ENCODE measurements around the gene CRYBA2.
A peak's percentile ranks its signal among the peaks of the same experiment; 100 is the strongest.

Gene CRYBA2

GRCh38 chr2:219035942-219036341, 42.7 kb upstream of the CRYBA2 start:
- no peak for DNase-seq (ENCODE audit: low read depth)
- H3K4me3 ChIP-seq (ENCODE audit: low read depth, low read length): no peak overlapping the region
- no peak for TF ChIP-seq CTCF (IDR thresholded peaks at IDR 0.05; ENCODE audit: low read depth, low read length, missing control alignments)

- no peak for DNase-seq (ENCODE audit: low read depth)
- H3K4me3 ChIP-seq (ENCODE audit: low read depth, low read length): no peak overlapping the region
- TF ChIP-seq CTCF (IDR thresholded peaks at IDR 0.05; ENCODE audit: low read depth, low read length, missing control alignments): no peak
Measured at GRCh38 chr2:219034823-219035222, 41.6 kb upstream of the CRYBA2 start.

- DNase-seq (ENCODE audit: low read depth): no peak
- H3K4me3 ChIP-seq (ENCODE audit: low read depth, low read length): no peak overlapping the region
- TF ChIP-seq CTCF (IDR thresholded peaks at IDR 0.05; ENCODE audit: low read depth, low read length, missing control alignments): no peak
Measured at GRCh38 chr2:219032051-219032745, 39.0 kb upstream of the CRYBA2 start.

- DNase-seq (ENCODE audit: low read depth): no peak
- no peak overlapping the region for H3K4me3 ChIP-seq (ENCODE audit: low read depth, low read length)
- TF ChIP-seq CTCF (IDR thresholded peaks at IDR 0.05; ENCODE audit: low read depth, low read length, missing control alignments): no peak
Measured at GRCh38 chr2:219031005-219031738, 38.0 kb upstream of the CRYBA2 start.

- TF ChIP-seq CTCF (IDR thresholded peaks at IDR 0.05; ENCODE audit: low read depth, low read length, missing control alignments): no peak
- H3K4me3 ChIP-seq (ENCODE audit: low read depth, low read length): no peak overlapping the region
- no peak for DNase-seq (ENCODE audit: low read depth)
Measured at GRCh38 chr2:219030177-219030940, 37.1 kb upstream of the CRYBA2 start.

- H3K4me3 ChIP-seq (ENCODE audit: low read depth, low read length): no peak overlapping the region
- peak; percentile 99 for TF ChIP-seq CTCF (IDR thresholded peaks at IDR 0.05; ENCODE audit: low read depth, low read length, missing control alignments)
- peak; percentile 12 for DNase-seq (ENCODE audit: low read depth)
Measured at GRCh38 chr2:219029829-219030165, 36.6 kb upstream of the CRYBA2 start.

All from GM12864 (cell line).